Articular chondrocyte of knee joint (primary cell): Measurements from ENCODE around the gene NPFF. TPM values are rescaled to one million over a fixed set of nuclear protein-coding genes. Genes with fewer than 3 reads are reported as not detected.

ENCODE experiments used
- small RNA-seq: library from RNA; depleted of rRNA; stranded (forward); fragments of <200 nt; gene quantifications from one replicate; pipeline ENCODE3, GENCODE V24; 2012
- total RNA-seq: library from RNA; depleted of rRNA; stranded (reverse); fragments of >200 nt; gene quantifications from 2 replicates; pipeline ENCODE4 v1.2.3, GENCODE V29; 2012

Gene NPFF
- not detected in 2 replicates for total RNA-seq

GRCh38 chr12:53506881-53507602 is at the start of gene NPFF:
NPFF (minus strand) TSS chr12:53507484; CDS start chr12:53507474, 10 bp downstream.

DNA sequence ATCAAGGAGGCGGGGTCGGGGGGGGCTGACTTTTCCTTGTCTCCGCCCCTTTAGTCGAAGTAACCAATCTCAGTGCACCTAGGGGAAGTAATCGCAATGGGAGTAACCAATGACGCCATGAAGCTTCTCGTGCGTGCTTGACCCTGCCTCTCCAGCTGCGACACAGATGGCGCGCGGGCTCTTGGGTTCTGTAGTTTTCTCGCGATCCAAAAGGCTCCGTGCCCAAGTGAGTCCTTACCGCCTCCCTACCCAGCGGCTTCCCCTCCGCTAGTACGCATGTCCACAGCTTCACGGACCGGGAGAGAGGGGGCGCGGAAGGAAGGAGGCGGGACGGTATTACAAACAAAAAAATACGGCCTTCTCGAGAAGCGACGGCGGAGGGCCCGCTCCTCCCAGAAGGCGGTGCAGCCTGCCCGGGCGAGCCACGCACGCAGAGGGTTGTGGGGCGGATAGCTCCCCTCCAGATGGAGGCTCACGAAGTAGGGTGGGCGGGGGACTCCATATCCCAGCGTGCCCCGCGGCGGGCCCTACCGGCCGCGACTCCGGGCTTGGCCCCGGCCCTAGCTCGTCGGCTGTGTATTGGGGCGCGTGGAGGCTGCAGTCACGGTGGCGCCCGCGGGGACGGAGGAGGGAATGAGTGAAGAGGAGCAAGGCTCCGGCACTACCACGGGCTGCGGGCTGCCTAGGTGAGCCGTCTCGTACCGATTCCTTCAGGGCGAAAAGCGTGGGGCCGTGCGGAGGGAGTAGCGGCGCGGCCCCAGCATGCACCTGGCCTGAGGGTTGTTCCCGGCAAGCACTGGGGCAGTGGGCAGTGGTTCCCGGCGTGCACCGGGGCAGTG is 6.3 kb downstream of the NPFF start, which contains the start of gene TARBP2:
Gene TARBP2, plus strand, starts transcription at position 508 of the 839 bp plus-strand sequence. Its CDS starts 126 bp downstream, at position 634.

DNA sequence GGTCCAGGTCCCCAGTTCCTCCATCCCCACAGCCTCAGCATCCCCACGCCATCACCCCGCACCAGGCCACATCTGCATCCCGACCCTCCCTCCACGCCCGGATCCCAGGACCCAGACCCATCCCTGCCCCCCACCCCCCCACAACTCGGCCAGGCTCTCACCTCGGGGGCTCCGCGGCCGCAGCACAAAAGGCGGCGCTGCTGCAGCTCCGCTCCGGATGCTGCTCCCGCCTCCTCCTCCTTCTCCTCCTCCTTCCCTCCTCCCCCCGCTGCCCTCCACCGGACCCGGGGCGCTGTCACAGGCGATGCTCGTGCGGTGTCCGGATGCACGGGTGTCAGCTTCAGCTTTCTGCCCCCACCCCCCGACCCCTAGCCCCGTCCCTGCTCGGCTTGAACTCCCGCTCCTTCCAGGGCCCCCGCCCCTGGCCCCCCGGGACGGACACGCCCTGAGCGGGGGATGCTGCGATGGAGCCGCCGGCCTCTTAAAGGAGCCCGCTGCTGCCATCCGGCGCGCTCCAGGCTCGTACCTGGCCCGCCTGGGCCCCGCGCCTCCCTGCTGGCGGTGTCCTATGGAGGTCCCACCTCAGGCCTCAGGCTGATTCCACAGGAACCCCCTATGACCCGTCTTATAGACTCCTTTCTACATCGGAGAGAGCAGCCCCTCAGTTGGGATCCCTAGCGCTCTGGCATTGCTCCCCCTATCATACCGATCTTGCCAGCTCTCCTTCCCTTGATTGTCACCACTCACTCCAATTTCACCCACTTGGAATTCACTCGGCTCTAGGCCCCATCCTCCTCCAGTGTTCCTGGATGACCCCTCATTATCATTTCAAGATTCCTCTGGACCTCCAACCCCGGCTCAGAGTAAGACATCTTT is 7.8 kb downstream of the NPFF start, which contains the start of gene MAP3K12:
Gene MAP3K12, minus strand, starts transcription at position 193 of the 876 bp plus-strand sequence. CDS start 12,067 bp downstream, outside the sequence.

Small RNAs within 50 kb of the gene (small RNA-seq; reads per million reads assigned to genes)
- gene AC023509.3, result not detected

Other genes with a start within 250 kb of the NPFF start
- gene ESPL1, start 239.2 kb downstream of the NPFF start, total RNA-seq, result 3.7 and 6.2 TPM in 2 replicates
- gene PFDN5, start 211.9 kb downstream of the NPFF start, total RNA-seq, result 514 and 560 TPM in 2 replicates
- gene MYG1, start 207.8 kb downstream of the NPFF start, total RNA-seq, result 34.8 and 41.3 TPM in 2 replicates
- 32.1 and 33.1 TPM in 2 replicates for gene AAAS, start 185.9 kb downstream of the NPFF start, total RNA-seq
- gene SP7, start 171.1 kb downstream of the NPFF start, total RNA-seq, result under 0.01 TPM in 1 of 2 replicates, not detected in the other
- gene SP1, start 127.3 kb downstream of the NPFF start, total RNA-seq, result 48.2 and 51.1 TPM in 2 replicates
- gene AMHR2, start 83.6 kb downstream of the NPFF start, total RNA-seq, result not detected in 2 replicates
- 60.4 and 65.7 TPM in 2 replicates for gene PRR13, start 65.8 kb downstream of the NPFF start, total RNA-seq
- gene PCBP2, start 55.4 kb downstream of the NPFF start, total RNA-seq, result 264 and 324 TPM in 2 replicates
- 27.2 and 30.7 TPM in 2 replicates for gene MAP3K12, start 8.0 kb downstream of the NPFF start, total RNA-seq
- 19.6 and 30.1 TPM in 2 replicates for gene TARBP2, start 6.2 kb downstream of the NPFF start, total RNA-seq
- 24.3 TPM in 2 replicates for gene ATF7, start 118.9 kb upstream of the NPFF start, total RNA-seq
- 120 and 127 TPM in 2 replicates for gene ATP5MC2, start 168.6 kb upstream of the NPFF start, total RNA-seq
- 151 and 163 TPM in 2 replicates for gene CALCOCO1, start 220.0 kb upstream of the NPFF start, total RNA-seq
- gene CISTR, start 244.5 kb upstream of the NPFF start, total RNA-seq, result not detected in 2 replicates